ENCODE results near the gene IPCEF1.
"Not testable (repeated sequence)": the region's sequence is repeated elsewhere in the genome, so short reads cannot be mapped to it uniquely, and the experiment has no call there.

Gene IPCEF1

DNA sequence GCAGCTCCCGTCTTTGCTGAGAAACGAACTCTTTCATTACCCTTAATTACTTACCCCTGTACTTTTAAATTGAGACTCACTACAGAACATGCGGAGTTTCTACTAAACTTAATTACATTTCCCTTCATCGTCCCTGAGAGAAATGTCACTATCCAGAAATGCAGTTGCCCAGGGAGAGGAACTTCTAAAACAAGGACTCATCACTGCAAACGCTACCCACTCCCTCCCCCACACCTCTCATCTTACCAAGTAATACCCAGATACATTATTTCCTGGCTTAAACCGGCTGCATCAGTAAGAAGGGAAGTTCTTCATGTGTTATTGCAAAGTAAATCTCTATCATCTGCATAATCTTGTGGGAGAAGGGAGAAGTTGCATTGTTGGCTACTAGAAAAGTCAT, 138.3 kb downstream of the IPCEF1 start:
- DNase-seq = peak; percentile 44

DNA sequence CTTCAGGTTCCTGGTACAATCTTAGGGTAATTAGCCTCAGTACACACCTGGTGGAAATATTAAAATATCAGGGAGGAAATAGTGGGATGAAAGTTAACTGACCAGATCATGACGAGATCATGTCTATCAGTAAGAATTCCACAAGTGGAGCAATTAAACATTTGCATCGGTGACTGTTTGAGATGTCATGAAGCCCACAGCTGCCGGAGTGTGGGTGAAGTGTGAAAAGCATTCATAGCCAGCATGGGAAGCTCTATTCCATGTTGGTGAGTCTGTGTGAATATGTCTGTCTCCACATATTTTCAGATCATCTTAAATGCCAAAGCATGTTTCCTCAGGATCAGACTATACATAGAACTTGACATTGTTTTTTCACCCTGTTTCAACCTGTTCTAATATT, 142.8 kb downstream of the IPCEF1 start:
- DNase-seq = no peak

DNA sequence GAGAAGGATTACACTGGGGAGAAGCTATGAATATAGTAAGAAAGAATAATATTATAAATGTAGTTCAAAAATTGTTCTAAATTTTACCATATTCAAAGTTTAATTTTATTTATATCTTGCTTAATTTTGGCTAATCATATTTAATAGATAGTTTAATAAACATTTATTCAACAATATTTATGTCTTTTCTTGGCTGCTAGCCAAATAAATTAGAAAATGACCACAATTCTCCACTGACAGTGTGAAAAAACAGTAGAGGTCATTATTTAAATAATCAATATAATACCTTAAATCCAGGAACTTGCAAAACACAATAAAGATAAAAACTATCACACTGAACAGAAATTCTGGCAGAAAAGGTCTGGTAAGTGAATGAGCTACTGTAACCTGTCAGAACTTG, 145.9 kb downstream of the IPCEF1 start:
- DNase-seq = no peak

DNA sequence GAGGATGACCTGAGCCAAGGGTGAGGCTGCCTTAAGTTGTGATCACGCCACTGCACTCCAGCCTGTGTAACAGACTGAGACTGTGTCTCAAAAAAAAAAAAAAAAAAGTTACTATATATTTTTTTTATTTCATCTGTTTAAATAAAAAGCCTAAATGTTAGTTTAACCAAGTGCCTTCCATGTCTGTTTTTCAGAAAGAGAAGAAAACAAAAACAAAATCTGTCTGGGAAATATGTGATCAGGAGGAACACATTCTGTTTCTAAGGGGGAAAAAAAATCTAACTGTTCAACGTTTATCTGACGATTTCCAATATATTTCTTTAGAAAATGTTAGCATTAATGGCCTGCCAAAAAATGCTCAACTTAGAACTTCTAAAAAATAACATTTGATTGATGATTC, 147.0 kb downstream of the IPCEF1 start:
- DNase-seq = no peak

DNA sequence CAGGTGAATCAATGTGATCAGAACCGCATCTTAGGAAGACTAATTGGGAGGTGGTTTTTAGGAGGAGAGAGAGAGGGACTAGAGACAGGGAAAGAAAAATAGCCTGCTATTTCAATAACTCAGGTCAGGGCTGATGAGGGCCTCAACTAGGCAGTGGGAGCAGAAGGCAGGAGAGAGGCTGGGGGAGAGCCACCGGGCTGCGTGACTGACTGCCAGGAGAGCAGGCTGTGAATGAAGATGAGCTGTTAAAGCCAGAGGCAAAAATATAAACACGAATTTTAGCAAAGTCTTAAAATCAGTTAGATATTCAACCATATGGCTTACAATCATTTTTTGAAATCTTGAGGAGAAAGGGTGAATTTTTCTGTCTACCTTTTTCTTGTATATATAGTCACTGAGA, 149.6 kb downstream of the IPCEF1 start:
- DNase-seq = no peak

DNA sequence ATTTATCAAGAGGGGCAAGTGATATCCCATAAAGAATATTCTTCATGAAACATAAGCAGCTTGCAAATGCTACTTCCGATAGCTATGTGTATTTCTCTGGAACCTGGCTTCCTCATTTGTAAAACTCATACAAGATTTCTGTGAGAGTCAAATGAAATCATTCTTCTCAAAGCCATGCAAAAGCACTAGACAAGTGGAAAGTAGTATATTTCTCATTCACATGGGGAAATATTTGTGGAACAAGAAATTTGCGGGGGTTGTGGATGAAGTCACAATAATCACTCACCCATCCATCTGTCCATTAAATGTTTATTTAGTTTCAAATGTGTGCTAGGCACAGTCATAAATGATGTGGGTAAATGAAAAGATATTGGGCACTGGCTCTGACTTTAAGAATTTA, 150.5 kb downstream of the IPCEF1 start:
- DNase-seq = no peak

DNA sequence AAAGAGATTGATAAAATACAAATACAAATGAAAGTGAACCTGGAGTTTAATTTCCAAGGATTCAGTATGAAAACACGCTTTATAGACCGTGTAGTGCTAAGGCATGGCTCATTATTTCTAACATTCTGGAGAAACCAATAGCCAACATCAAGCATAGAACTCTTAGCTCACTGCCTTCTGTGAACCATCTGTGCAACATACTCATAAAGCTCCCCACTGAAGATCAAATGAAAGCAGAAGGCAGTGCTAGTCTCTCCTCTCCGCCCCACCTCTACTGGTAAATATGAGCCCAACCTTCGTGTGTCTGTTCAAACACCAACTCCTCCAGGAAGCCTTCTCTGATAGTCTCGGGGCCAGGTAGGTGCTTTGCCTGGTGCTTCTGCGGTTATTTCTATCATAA, 153.6 kb downstream of the IPCEF1 start:
- DNase-seq = no peak

DNA sequence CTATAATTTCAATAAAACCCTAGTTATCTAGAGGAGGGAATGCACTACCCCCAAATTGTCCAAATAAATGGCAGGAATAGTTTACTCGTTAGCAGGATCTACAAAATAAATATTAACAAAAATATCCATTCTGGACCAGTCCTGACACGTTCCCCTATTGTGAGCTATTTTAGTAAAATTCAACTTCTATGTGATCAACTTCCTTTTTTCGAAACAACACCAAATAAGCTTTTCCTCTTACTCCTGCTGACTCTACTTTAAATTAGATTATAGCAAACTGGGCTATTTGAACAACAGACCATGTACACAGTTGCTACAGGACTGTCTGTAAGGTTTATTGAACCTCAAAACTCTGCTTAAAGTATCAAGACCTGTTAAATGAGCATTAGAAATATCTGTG, 154.3 kb downstream of the IPCEF1 start:
- no peak for DNase-seq

DNA sequence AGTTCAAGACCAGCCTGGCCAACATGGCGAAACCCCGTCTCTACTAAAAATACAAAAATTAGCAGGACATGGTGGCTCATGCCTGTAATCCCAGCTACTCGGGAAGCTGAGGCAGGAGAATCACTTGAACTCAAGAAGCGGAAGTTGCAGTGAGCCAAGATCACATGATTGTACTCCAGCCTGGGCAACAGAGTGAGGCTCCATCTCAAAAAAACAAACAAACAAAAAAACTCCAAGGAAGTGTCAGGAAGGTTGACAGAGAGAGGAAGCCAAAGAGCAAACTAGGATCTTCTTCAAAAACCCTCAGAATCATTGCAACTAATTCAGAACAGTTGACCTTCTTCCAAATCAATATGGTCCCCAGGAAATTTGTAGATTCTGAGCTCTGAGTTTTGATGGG, 154.9 kb downstream of the IPCEF1 start:
- not testable (repeated sequence) for DNase-seq

DNA sequence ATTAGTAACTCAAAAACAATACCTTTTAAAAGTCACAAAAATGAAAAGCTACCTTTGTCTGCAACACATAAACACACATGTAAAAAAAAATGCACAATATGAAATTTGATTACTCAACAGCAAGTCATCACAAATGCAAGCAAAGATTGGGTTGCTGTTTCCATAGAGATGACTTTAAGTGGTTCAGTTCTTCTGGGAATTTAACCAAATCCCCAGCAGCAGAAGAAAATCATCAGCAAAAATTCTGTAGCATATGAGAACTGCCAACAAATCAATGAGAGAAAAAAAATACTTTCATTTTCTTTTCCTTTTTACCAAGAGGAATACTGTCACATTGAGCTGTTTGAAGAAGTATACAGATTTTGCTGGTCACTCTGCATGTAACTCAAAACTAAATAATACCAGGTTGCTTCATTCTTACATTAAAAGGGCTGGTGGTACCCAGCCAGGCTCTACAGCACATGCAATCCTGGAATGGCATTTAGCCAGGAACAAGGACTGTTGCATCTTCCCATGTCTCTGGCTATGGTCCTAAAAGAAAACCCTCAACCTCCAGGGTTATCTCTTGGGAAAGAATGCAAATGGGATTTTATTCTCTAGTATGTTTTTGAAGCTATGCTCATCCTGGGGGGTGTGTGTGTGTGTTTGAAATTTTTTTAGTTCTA, 159.3 kb downstream of the IPCEF1 start:
- DNase-seq = no peak

DNA sequence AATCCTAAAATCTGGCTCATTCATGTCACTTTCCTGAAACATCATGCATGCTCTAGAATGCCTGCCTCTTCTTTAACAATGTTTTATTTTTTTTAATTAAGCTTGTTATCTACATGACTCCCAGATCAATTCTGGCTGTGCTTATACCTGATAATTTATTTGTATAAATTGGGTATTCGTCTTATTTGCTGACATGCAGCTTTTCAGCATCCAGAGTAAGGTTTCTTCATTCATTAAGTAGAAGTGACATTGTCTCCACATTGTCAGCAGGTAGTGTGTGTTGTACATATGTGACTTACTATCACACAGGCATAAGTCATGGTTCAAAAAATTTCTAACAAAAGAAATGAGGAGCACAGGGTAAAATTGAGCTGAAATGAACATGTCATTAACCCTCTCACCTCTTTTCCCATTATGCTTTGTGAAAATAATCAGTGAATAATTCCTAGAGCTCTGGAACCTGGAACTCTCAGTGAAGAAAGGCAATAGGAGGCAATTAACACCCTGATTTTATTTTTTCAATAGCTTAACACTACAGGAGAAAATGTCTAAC, 160.2 kb downstream of the IPCEF1 start:
- DNase-seq = no peak

DNA sequence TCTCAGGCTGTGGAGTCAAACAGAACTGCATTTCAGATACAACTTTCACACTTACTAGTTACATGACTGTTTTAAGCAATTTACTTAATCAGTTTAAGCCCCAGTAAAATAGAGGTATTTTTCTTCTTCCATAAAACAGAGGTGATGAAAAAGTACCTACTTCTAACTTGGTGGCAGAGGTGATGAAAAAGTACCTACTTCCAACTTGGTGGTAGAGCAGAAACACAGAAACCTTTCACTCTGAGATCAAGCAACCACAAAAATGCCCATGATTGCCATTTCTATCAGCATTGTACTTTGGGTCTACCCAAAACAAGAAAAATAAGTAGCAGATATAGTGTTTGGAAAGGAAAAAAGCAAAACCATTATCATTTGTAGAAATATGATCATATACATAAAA, 168.9 kb downstream of the IPCEF1 start:
- DNase-seq = no peak

DNA sequence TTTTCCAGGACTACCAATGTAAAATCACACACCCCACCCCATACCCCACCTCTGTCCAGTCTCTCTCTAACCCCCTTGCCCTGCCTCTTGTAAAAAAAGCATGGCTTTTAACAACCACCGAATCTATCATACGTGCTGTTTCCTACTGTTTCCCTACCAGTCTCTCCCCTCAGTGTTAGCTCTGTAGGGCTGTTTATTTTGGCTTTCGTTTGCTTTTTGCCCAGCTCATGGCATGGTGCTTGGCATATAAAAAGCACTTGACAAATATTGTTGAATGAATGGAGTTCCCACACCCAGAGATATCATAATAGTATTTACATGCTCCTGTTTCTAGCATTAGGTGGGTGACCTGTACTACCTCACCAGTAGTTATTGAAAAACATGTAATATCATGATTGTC, 169.4 kb downstream of the IPCEF1 start:
- no peak for DNase-seq

DNA sequence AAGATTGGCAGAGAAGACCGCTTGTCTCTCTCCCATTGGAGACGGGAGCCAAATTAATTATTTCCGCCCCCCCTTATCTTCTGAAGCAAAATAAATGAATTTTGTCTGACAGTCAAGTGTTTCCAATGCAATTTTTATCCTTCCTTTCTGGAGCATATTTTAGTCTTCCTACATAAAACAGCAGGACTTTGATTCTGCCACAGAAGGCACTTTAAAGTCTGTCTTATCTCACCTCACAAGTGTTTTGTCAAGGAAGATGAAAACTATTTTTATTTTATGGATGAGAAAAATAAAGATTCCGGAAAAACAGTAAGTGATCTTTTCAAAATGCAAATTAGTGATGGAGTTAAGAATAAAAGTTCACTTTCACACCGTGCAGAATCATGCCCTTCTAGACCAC, 177.2 kb downstream of the IPCEF1 start:
- DNase-seq = no peak

DNA sequence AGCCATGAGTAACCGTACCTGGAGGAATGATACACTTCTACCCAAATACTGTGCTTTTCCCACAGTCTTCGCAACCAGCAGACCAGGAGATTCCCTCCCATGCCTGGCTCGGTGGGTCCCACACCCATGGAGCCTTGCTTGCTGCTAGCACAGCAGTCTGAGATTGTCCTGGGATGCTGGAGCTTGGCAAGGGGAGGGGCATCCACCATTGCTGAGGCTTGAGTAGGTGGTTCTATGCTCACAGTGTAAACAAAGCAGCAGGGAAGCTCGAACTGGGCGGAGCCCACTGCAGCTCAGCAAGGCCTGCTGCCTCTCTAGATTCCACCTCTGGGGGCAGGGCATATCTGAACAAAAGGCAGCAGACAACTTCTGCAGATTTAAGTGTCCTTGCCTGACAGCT, 184.2 kb downstream of the IPCEF1 start:
- DNase-seq = not testable (repeated sequence)

DNA sequence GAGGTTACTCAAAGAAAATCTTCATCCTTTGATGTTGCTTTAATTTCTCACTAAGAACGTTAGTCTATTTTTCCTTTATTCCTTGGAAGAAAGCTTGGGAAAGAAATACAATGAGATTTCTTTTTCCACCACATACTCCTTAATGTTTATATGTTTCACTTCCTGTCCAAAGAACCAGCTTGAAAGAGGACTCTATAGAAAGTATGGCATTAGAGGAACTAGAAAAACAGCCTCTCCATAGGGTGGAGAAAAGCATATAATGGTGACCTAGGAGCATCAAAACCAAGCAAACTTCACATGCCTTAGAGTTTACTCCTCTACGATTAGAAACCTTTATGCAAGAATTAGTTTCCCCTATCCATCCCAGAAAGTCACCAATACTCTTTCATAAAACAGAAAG, 186.5 kb downstream of the IPCEF1 start:
- DNase-seq = no peak

DNA sequence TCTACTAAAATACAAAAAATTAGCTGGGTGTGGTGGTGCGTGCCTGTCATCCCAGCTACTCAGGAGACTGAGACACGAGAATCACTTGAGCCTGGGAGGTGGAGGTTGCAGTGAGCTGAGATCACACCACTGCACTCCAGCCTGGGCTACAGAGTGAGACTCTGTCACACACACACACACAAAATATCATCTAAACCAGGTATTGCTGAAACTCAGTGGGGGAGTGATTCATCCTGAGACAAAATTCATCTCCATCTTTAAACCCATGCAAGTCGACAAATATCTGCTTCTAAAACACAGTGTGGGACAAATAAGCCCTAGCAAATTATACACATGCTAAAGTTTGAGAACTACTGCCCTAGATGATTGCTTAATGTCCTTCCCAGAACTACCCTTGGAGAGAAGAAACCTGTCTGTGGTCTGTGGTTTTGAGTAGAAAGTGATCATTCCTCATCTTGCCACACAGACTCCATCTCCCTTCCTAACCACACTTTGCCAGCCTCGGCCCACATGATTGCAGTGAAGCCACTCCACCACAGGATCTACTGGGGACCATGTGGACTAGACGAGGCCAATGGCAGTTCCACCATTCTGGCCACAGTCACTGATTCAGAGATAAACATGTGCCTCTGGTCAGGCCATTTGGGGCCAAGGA, 187.3 kb downstream of the IPCEF1 start:
- DNase-seq = no peak

DNA sequence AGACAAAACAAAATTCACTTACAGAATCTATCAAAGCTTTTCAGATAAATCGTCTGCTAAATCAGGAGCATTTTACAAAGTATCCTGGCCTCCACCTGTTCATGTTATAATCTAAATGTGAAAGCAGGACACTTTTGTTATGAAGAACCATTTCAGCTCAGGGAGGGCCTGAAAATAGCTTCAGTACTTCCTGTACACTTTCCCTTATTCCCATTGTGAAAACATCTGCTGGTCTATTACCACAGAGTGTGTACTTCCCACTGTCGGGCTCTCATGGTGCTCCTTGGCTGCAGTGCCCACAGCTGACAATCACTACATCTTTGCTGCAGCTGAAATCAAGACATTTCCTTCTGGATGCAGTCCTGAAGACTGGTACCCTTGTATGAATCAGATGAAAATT, 189.5 kb downstream of the IPCEF1 start:
- no peak for DNase-seq

DNA sequence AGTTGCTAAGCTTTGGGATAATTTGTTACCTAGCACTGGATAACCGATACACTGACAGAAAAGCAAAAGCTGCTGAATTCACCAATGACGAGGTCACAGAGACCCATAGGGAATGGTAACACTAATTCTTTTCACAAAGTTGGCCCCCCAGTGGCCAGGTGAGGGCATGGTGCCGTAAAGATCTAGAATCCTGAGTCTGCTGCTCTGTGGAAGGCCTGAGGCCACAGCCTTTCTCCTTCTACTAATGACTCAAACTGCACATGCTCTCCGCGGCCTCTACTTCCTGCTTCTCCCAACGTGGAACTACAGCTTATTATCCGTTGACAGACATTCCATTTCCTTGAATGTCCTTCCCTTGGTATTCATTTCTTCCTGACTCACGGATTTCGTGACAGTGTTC, 190.5 kb downstream of the IPCEF1 start:
- no peak for DNase-seq

DNA sequence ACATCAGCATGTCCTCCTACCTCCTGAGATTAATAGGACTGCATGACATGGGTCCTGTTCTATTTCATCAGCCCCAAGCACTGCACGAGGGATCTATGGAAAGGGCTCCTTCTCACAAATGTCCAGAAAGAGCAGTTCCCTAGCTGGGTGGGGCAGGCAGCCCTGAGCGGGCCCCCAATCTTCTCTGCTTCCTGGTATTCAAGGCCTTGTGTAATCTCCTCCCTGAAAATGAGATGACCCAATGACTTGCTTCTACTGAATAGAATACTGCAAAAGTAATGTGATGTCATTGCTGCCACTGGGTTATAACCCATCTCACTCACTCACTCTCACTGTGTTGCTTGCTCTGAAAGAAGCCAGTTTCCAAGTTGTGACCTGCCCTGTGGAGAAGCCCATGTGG, 191.1 kb downstream of the IPCEF1 start:
- DNase-seq = no peak

DNA sequence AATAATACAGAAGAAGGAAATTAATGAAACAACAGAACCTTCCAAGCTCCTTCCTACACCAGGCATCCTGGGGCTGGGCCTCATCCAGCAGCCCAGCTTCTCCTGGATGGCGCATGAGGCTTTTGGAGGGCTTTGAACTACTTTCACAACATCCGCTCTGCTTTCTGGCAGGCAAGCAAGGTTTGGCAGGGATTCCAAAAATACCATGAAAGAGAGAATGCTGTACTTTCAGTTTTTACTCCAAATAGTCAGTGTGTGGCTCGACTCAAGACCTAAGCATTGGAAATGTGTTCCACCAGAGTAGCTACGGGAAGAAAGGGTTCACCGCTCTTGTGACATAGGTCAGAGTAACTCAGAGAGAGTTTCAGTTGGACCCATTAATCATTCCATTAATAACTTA, 192.2 kb downstream of the IPCEF1 start:
- DNase-seq = peak; percentile 23

DNA sequence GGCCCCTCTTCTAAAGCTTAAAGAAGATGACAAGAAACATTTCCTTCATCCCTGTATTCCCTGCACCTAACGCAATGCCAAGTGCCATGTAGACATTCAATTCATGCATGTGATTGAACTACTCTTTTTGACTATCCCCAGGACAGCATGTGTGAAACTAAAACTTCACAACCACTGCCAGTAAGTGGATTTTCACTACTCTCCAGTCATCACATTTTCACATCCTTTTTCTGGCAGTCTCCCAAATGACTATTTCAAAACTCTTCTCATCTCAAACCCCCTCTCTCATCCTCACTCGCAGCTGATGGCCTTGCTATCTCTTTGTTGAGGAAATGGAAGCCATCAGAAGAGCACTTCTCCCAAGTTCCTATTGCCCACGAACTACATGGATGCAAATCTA, 194.9 kb downstream of the IPCEF1 start:
- no peak for DNase-seq

DNA sequence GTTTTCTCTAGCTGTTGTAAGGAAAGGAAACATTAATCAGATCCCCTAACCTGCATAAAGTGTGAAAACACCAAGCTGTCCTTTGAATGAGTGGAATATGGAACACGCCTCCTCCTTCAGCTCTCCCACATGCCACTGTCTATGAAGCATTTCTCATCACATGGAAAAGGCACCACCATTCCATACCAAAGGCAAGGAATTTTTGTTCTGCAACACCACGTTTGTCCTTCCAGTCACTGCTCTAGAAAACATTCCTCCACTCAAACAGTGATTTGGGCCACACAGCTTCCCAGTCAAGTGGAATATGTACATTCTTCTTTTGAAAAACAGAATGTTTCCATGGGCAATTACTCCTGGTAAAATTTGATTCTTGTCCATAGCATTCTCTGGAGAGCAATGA, 197.5 kb downstream of the IPCEF1 start:
- no peak for DNase-seq

DNA sequence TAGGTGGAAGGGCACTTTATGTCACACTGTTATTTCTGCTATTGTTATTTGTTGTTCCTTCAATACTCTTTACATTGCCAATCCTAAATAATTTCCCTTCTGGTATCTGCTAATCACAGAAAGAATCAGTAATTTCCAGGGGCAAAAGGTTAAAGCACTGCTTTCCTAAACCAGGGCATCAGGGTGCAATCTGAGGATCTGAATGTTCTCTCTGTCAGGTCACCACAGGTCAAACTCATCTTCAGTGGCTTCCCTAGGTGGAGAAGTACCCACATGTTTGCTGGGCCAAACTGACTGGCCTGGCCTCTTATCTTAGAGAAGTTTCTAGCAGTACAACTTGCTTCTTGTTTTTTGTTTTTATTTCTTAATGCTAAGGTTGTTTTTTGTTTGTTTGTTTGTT, 198.9 kb downstream of the IPCEF1 start:
- DNase-seq = no peak

DNA sequence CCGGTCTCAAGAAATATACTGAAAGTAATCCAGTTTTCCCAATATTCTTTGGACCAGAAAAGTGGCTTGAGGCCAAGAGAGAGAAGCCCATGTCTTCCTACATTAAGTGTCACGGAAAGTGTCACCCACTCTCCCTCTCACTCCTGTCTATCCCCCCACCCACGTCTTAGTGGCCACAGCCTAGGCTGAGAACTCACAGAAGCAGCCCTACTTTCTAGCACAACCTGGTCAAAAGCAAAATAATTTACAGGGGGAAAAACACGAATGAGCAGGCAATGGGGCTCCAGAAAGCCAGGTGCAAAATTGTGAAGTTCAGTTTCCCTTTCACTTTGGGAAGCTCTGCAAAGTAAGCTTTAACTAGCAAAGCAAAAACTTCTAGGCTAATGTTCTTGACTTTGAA, 199.5 kb downstream of the IPCEF1 start:
- peak; percentile 20 for DNase-seq
